ENCODE results near the gene PCDH9.

DNA sequence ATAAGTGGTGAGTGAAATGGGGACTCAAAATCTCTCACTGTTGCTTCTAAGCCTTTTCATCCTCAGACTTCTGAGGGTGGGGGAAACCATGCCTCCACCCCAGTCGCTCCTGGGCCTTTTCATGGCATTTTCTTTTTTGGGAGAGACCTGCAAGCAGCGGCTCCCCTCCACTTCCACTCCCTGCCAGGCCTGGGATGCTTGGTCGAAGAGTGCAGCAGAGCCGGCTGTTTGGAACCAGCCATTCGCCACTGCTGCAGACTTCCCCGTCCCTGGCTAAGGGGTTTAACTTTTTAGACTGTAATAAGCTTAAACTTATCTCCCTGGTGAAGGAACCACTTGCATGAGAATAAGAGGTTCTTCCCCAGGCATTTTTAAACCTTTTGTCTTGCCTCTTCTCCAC is 617.2 kb downstream of the PCDH9 start:
- TF ChIP-seq, protein P1, sequence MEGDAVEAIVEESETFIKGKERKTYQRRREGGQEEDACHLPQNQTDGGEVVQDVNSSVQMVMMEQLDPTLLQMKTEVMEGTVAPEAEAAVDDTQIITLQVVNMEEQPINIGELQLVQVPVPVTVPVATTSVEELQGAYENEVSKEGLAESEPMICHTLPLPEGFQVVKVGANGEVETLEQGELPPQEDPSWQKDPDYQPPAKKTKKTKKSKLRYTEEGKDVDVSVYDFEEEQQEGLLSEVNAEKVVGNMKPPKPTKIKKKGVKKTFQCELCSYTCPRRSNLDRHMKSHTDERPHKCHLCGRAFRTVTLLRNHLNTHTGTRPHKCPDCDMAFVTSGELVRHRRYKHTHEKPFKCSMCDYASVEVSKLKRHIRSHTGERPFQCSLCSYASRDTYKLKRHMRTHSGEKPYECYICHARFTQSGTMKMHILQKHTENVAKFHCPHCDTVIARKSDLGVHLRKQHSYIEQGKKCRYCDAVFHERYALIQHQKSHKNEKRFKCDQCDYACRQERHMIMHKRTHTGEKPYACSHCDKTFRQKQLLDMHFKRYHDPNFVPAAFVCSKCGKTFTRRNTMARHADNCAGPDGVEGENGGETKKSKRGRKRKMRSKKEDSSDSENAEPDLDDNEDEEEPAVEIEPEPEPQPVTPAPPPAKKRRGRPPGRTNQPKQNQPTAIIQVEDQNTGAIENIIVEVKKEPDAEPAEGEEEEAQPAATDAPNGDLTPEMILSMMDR (IDR thresholded peaks at IDR 0.05; ENCODE audit: insufficient read depth, low read length) = no peak
- TF ChIP-seq GABPA (IDR thresholded peaks at IDR 0.05; ENCODE audit: low read depth) (no peak), POLR2AphosphoS5 (IDR thresholded peaks at IDR 0.05; ENCODE audit: low read depth) (no peak)
